Superior temporal gyrus (tissue), 1 donor: Measurements from ENCODE around the gene JMY.

Experiments used
- DNase-seq: peaks from one replicate; pipeline ENCODE4 v3.0.0-alpha.2; 2016; ENCODE audit errors: extremely low spot score

JMY gene

GRCh38 chr5:79287380-79287779, 51.4 kb downstream of the JMY start:
- no peak for DNase-seq

GRCh38 chr5:79287907-79288306, 52.0 kb downstream of the JMY start:
- no peak for DNase-seq

GRCh38 chr5:79295029-79295428, 59.1 kb downstream of the JMY start:
- DNase-seq, result no peak

GRCh38 chr5:79297661-79298060, 61.7 kb downstream of the JMY start:
- DNase-seq, result no peak

- no peak for DNase-seq
Measured at GRCh38 chr5:79301046-79301712, 65.2 kb downstream of the JMY start.

- no peak for DNase-seq
Measured at GRCh38 chr5:79302454-79302853, 66.5 kb downstream of the JMY start.

GRCh38 chr5:79305706-79306105, 69.8 kb downstream of the JMY start:
- no peak for DNase-seq

- DNase-seq, result no peak
Measured at GRCh38 chr5:79318935-79319614, 83.1 kb downstream of the JMY start.

- DNase-seq, result no peak
Measured at GRCh38 chr5:79329453-79329852, 93.5 kb downstream of the JMY start.

- no peak for DNase-seq
Measured at GRCh38 chr5:79330071-79330470, 94.1 kb downstream of the JMY start.

GRCh38 chr5:79333852-79334557, 98.1 kb downstream of the JMY start:
- no peak for DNase-seq

- DNase-seq, result no peak
Measured at GRCh38 chr5:79346420-79346824, 110.5 kb downstream of the JMY start.

GRCh38 chr5:79349047-79349446, 113.1 kb downstream of the JMY start:
- DNase-seq, result no peak

- no peak for DNase-seq
Measured at GRCh38 chr5:79349881-79350280, 114.0 kb downstream of the JMY start.

GRCh38 chr5:79357398-79357797, 121.5 kb downstream of the JMY start:
- DNase-seq, result no peak
